ENCODE data around the gene ZNF253.

The ZNF253 gene

GRCh38 chr19:19937403-19937802 lies 71.7 kb downstream of the ZNF253 start:
- in situ Hi-C loops (cut with MboI; ENCODE audit: low sequenced_read_pairs, unreplicated experiment), result no loop called here
- no peak for TF ChIP-seq CTCF (IDR thresholded peaks at IDR 0.05; ENCODE audit: borderline replicate concordance, control extremely low read depth, extremely low read depth, insufficient read depth, missing control alignments)
- DNase-seq (ENCODE audit: low spot score), result no peak

GRCh38 chr19:19938449-19938848 lies 72.8 kb downstream of the ZNF253 start:
- TF ChIP-seq CTCF (IDR thresholded peaks at IDR 0.05; ENCODE audit: borderline replicate concordance, control extremely low read depth, extremely low read depth, insufficient read depth, missing control alignments), result no peak
- no peak for DNase-seq (ENCODE audit: low spot score)
- in situ Hi-C loops (cut with MboI; ENCODE audit: low sequenced_read_pairs, unreplicated experiment), result no loop called here

- no peak for TF ChIP-seq CTCF (IDR thresholded peaks at IDR 0.05; ENCODE audit: borderline replicate concordance, control extremely low read depth, extremely low read depth, insufficient read depth, missing control alignments)
- DNase-seq (ENCODE audit: low spot score), result no peak
- in situ Hi-C loops (cut with MboI; ENCODE audit: low sequenced_read_pairs, unreplicated experiment), result no loop called here
Measured at GRCh38 chr19:19943848-19944582, 78.3 kb downstream of the ZNF253 start.

Measured in GM13976 (cell line).